ENCODE results near the gene ZNF892. TPM values are rescaled to one million over a fixed set of nuclear protein-coding genes. Genes with fewer than 3 reads are reported as not detected.

The ZNF892 gene
- total RNA-seq, 1 donor from 2014 or later: 5.8 TPM

DNA sequence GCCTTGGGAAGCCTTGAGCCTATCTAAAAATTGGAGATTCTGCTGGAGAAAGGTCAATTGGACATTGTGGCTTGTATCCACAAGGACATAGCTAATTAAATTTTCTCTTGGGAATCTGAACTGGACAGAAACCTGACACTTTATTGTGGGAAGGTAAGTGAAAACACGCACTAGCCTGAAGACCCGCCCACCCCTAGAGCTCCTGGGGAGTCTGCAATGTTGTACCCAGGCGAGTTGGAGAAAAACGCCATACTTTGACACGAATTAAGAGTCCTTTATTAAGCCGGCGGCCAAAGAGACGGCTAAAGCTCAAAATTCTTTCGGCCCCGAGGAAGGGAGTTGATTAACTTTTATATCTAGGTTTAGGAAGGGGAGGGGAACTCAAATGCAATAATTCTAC, 1.2 kb upstream of the ZNF892 start:
- FAIRE-seq (no peak), DNase-seq (ENCODE audit: low read depth) (no peak)
- Histone ChIP-seq H3K27me3 (ENCODE audit: control insufficient read depth, insufficient read depth, low read length) (no peaks in the 10 kb centered on the region), H3K4me3 (ENCODE audit: low read depth, low read length) (no peak overlapping the region), H3K36me3 (ENCODE audit: control insufficient read depth, insufficient read depth, low read length) (peaks cover 1% of the 10 kb centered on the region)
- TF ChIP-seq, protein P1, sequence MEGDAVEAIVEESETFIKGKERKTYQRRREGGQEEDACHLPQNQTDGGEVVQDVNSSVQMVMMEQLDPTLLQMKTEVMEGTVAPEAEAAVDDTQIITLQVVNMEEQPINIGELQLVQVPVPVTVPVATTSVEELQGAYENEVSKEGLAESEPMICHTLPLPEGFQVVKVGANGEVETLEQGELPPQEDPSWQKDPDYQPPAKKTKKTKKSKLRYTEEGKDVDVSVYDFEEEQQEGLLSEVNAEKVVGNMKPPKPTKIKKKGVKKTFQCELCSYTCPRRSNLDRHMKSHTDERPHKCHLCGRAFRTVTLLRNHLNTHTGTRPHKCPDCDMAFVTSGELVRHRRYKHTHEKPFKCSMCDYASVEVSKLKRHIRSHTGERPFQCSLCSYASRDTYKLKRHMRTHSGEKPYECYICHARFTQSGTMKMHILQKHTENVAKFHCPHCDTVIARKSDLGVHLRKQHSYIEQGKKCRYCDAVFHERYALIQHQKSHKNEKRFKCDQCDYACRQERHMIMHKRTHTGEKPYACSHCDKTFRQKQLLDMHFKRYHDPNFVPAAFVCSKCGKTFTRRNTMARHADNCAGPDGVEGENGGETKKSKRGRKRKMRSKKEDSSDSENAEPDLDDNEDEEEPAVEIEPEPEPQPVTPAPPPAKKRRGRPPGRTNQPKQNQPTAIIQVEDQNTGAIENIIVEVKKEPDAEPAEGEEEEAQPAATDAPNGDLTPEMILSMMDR (IDR thresholded peaks at IDR 0.05; ENCODE audit: insufficient read depth, low read length, severe bottlenecking): no peak

DNA sequence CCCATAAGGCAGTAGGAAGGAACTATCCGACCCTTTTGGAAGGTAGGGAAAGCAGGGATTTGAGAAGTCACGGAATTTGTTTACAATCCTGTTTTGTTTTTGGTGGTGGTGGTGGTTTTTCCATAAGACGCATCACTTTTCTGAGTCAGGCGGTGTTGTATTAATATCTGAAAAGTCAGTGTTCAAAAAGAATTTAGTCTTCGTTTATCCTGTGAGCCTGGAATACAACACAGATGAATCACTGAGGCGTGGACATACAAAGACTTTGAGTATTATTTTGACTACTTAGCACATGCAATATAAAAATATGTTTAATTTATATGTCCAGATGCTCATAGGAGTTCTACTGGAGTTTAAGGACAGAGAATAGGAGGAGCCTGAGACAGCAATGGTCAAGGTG, 785 bp downstream of the ZNF892 start:
- H3K4me3 ChIP-seq (ENCODE audit: low read depth, low read length): peak overlapping the region; percentile 51
- peaks cover 6% of the 10 kb centered on the region for H3K36me3 ChIP-seq (ENCODE audit: control insufficient read depth, insufficient read depth, low read length)
- no peak for FAIRE-seq
- no peaks in the 10 kb centered on the region for H3K27me3 ChIP-seq (ENCODE audit: control insufficient read depth, insufficient read depth, low read length)
- peak; percentile 63 for DNase-seq (ENCODE audit: low read depth)
- TF ChIP-seq, protein P1 (IDR thresholded peaks at IDR 0.05; ENCODE audit: insufficient read depth, low read length, severe bottlenecking): no peak

DNA sequence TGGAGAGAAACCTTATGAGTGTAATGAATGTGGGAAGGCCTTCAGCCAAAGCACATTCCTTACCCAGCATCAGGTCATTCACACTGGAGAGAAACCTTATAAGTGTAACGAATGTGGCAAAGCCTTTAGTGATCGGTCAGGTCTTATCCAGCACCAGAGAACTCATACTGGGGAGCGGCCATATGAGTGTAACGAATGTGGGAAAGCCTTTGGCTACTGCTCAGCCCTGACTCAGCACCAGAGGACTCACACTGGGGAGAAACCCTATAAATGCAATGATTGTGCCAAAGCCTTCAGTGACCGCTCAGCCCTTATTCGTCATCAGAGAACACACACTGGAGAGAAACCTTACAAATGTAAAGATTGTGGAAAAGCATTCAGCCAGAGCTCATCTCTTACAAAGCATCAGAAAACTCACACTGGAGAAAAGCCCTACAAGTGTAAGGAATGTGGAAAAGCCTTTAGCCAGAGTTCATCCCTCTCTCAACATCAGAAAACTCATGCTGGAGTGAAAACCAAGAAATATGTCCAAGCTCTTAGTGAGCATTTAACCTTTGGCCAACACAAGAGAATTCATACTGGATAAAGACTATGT, 7.8 kb downstream of the ZNF892 start:
- Histone ChIP-seq H3K36me3 (ENCODE audit: control insufficient read depth, insufficient read depth, low read length) (peaks cover 10% of the 10 kb centered on the region), H3K27me3 (ENCODE audit: control insufficient read depth, insufficient read depth, low read length) (no peaks in the 10 kb centered on the region), H3K4me3 (ENCODE audit: low read depth, low read length) (no peak overlapping the region)
- peak; percentile 40 for FAIRE-seq
- no peak for DNase-seq (ENCODE audit: low read depth)
- TF ChIP-seq, protein P1 (IDR thresholded peaks at IDR 0.05; ENCODE audit: insufficient read depth, low read length, severe bottlenecking): no peak

DNA sequence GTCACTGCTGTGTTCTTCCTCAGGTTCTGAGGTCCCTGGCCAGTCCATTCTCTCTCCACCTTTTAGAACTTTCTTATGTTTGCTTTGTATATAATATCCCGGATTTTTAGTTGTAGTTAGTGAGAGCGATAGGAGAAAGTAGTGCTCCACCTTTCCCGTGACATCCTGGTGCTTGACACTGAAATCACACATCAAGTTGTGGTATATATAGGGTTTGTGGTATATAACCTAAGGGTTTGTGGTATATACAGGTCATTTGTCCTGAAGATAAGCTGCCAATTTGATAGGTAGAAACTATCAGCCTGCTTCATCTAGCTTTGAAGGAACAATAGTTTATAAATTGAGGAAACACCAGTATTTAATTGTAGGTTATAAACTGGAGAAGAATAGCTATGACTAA, 13.1 kb downstream of the ZNF892 start:
- TF ChIP-seq, protein P1 (IDR thresholded peaks at IDR 0.05; ENCODE audit: insufficient read depth, low read length, severe bottlenecking): no peak
- DNase-seq (ENCODE audit: low read depth): no peak
- Histone ChIP-seq H3K36me3 (ENCODE audit: control insufficient read depth, insufficient read depth, low read length) (no peaks in the 10 kb centered on the region), H3K27me3 (ENCODE audit: control insufficient read depth, insufficient read depth, low read length) (no peaks in the 10 kb centered on the region), H3K4me3 (ENCODE audit: low read depth, low read length) (no peak overlapping the region)
- no peak for FAIRE-seq

DNA sequence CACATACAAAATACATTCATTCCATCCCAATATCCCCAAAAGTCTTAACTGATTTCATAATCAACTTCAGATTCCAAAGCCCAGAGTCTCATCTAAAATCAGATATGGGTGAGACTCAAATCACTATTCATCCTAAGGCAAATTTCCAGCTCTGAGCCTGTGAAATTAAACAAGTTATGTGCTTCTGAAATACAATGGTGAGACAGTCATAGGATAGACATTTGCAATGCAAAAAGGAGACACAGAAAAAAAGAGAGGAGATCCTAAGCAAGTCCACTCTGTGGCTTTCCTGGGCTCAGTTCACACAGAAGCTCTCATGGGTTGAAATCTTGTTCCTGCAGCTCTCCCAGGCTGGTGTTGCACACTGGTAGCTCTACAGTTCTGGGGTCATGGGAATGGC, 18.3 kb downstream of the ZNF892 start:
- Histone ChIP-seq H3K4me3 (ENCODE audit: low read depth, low read length) (no peak overlapping the region), H3K36me3 (ENCODE audit: control insufficient read depth, insufficient read depth, low read length) (no peaks in the 10 kb centered on the region), H3K27me3 (ENCODE audit: control insufficient read depth, insufficient read depth, low read length) (no peaks in the 10 kb centered on the region)
- DNase-seq (ENCODE audit: low read depth) (no peak), FAIRE-seq (no peak)
- TF ChIP-seq, protein P1 (IDR thresholded peaks at IDR 0.05; ENCODE audit: insufficient read depth, low read length, severe bottlenecking): no peak

DNA sequence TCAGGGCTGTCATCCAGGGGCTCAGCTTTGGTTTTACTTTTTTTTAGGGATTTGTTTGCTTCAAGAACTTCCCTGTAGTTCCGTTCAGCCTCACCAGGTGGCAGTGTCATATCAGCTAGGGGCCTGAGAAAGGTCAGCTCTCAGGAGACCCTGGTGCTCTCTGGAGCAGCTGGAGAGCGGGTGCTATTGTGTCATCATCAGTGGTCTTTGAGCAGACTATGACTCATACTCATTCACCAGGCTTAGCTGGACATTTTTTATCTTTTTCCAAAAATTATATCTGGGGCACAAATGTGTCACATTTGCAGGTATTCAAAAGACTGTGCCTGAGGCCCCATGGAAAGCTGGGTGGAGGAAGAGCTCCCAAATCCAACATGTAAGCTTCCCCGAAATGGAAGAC, 24.4 kb downstream of the ZNF892 start:
- FAIRE-seq (no peak), DNase-seq (ENCODE audit: low read depth) (peak; percentile 74)
- Histone ChIP-seq H3K27me3 (ENCODE audit: control insufficient read depth, insufficient read depth, low read length) (no peaks in the 10 kb centered on the region), H3K36me3 (ENCODE audit: control insufficient read depth, insufficient read depth, low read length) (no peaks in the 10 kb centered on the region), H3K4me3 (ENCODE audit: low read depth, low read length) (no peak overlapping the region)
- TF ChIP-seq, protein P1 (IDR thresholded peaks at IDR 0.05; ENCODE audit: insufficient read depth, low read length, severe bottlenecking): peak; percentile 91
